HG02571 (cell line): ENCODE data around the gene COL5A3.
"Not testable (repeated sequence)": the region's sequence is repeated elsewhere in the genome, so short reads cannot be mapped to it uniquely, and the experiment has no call there.

Experiments
- ATAC-seq: cut with Tn5 transposase; IDR thresholded peaks from one replicate; pipeline ENCODE4 v1.9.1; 2021; ENCODE audit warnings: mild to moderate bottlenecking, moderate library complexity; ENCODE audit not compliant: unreplicated experiment

The COL5A3 gene

DNA sequence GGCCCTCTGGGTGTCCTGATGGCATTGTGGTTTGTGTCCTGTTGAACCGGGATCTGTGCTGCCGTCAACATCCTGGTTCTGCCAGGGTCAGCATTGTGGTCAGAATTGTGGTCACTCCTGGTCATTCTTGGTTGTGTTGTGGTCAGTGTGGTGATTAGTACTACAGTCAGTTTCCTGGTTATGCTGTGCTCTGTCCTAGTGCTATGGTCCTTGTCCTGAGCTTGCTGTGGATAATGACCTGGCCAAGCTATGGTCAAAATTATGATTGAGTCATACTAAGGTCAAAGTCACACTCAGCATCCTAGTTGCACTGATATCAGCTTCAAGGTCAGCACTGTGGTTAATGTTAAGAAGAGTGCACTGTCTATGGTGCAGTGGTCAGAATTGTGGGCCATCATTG lies 69.5 kb downstream of the COL5A3 start:
- no peak for ATAC-seq

DNA sequence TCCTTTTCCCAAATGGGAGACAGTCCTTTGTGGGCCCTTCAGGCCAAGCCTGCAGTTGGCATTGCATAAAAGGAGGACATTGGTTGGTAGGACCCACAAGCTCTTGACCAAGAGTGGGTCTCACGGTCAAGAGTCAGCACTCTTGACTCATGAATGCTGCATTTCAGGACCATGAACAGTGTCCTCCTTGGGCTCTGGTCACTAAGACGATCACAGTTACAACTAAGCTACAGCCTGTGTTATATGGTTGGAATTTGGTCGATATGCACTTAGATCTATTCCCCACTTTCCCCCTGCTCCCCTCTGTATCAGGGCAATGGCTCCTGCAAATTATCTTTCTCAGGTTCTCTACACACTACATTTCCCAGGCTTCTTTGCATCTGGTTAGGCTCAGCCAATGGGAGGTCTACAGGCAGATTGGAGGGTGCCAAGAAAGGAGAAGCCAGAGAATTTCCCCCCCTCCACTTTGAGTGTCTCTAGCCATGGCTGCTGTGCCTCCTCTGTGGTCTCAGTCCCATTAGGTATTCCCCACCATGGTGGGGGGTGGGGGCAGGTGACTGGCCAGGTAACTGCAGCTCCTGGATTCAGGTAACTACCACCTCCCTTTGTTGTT lies 70.9 kb downstream of the COL5A3 start:
- no peak for ATAC-seq

- ATAC-seq: no peak
Observed at GRCh38 chr19:9937001-9937411, 73.3 kb downstream of the COL5A3 start.

GRCh38 chr19:9936326-9937000 lies 73.8 kb downstream of the COL5A3 start, which contains the start of gene OLFM2:
TSS of gene OLFM2 (minus strand) at chr19:9936515. CDS start at chr19:9936366, 149 bp downstream.
- no peak for ATAC-seq

GRCh38 chr19:9935506-9936325 lies 74.6 kb downstream of the COL5A3 start:
- ATAC-seq: no peak

GRCh38 chr19:9934132-9934950 lies 76.0 kb downstream of the COL5A3 start:
- no peak for ATAC-seq

DNA sequence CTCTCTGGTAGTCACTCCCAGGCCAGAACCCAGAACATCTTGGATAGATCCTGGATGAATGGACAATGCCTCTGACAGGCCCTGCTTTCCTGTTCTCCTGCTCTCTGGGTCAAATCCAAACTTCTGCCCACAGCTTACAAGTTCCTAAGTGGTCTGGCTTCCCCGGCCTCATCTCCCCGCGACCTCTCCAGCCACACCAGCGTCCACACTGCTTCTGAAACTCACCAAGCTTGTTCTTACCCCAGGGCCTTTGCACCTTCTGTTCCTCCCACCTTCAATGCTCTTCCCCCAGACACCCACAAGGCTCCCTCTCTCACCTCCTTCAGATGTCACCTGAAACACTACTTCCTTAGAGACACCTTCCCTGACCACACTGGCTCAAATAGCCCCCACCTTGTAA lies 77.5 kb downstream of the COL5A3 start:
- no peak for ATAC-seq

- no peak for ATAC-seq
Observed at GRCh38 chr19:9931629-9932028, 78.7 kb downstream of the COL5A3 start.

DNA sequence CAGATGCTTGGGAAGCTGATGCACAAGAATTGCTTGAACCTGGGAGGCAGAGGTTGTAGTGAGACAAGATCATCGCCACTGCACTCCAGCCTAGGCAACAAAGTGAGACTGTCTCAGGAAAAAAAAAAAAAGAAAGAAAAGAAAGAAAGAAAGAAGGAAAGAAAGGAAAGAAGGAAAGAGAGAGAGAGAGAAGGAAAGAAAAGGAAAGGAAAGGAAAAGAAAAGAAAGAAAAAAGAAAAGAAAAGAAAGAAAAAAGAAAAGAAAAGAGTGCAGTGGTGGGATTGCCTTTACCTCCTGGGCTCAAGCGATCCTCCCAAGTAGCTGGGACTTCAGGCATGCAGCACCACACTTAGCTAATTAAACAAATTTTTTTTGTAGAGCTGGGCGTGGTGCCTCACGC lies 86.9 kb downstream of the COL5A3 start:
- no peak for ATAC-seq

GRCh38 chr19:9922782-9923379 lies 87.4 kb downstream of the COL5A3 start:
- not testable (repeated sequence) for ATAC-seq

GRCh38 chr19:9917321-9917720 lies 93.0 kb downstream of the COL5A3 start:
- no peak for ATAC-seq

DNA sequence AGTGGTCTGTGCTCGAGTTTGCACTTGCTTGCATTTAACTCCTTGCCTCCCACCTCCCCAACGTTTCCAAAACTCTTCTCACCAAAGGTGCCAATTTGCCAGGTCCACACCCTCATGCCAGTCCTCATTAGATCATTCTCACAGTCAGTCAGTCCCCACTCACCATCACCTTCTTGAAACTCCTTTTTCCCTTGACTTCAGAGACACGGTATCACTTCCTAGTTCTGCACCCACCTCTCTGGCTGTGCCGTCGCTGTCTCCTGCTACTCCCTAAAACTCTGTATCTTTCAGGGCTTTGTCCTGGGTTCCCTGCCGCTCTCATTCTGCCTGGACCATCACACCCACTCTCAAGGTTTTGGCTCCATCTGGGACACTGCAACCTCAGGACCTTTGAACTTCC lies 93.6 kb downstream of the COL5A3 start:
- ATAC-seq: no peak

- ATAC-seq: no peak
Observed at GRCh38 chr19:9914315-9915207, 95.7 kb downstream of the COL5A3 start.

DNA sequence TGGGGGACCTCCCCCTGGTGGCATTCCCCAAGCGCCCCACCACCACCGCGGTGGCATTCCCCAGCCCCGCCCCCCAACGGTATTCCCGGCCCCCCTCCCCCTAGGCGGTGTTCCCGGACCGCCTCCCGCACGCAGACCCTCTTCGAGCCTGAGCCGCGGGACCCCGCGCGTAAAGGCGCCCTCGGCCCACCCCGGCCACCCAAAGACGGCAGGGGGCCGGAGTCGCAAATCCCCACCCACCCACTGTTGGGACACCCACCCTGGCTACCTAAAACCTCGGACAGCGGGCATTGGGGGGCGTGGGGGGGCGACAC lies 96.3 kb downstream of the COL5A3 start:
- ATAC-seq: no peak

DNA sequence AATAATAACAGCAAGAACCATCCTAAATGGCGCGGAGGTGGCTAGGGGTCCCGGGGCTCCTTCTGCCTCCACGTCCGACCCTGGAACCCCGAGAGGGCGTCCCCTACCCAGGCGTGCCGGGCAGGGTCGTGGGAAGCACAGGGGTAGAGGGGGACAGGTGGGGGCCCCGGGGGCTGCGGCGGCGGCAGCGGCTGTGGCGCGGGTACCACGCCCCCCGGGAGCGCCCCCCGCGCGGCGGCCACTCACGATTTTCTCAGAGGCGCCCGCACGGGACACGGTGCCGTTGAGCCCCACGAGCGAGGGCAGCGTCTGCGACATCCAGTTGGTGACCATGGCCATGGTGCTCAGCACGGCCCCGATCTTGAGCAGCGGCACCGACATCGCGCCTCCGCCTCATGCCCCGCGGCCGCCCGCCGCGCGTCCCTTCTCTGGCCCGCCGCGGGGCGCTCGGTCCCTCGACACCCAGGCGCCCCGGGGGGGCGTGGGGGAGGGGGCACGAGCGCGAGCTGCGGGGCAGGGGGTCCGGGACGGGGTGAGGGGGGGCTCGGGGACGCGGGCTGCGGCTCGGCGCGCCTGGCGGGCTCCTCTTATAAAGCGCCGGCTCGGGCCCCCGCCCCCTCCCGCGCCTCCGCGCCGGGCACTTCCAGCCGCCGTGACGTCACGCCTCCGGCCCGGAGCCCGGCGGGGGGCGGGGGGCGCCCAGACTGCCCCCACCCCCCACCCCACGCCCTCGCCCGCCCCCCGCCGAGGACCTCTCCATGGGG lies 96.9 kb downstream of the COL5A3 start:
- ATAC-seq: no peak

GRCh38 chr19:9912551-9913236 lies 97.6 kb downstream of the COL5A3 start:
- ATAC-seq: no peak

GRCh38 chr19:9911524-9912185 lies 98.6 kb downstream of the COL5A3 start:
- no peak for ATAC-seq

DNA sequence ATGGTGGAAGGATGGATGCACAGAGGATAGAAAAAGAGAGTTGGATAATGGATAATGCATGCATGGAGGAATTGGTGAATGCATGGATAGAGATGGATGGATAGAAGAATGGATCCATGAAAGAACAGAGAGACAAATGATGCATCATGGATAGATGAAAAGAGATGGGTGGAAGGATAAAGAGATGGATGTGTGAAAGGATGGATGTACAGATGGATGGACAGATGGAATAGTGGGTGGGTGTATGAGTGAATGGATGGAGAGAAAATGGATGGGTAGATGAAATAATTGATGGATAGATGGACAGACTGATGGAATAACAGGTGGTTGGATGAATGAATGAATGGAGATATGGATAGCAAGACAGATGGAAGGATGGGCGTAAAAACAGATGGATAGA lies 99.7 kb downstream of the COL5A3 start:
- ATAC-seq: no peak
